ENCODE results near the gene ITGA8. TPM values are rescaled to one million over a fixed set of nuclear protein-coding genes. Genes with fewer than 3 reads are reported as not detected.

ITGA8 gene
- total and polyA plus RNA-seq, 9 donors = 3.5 to 58.0 (median 6.8) TPM

DNA sequence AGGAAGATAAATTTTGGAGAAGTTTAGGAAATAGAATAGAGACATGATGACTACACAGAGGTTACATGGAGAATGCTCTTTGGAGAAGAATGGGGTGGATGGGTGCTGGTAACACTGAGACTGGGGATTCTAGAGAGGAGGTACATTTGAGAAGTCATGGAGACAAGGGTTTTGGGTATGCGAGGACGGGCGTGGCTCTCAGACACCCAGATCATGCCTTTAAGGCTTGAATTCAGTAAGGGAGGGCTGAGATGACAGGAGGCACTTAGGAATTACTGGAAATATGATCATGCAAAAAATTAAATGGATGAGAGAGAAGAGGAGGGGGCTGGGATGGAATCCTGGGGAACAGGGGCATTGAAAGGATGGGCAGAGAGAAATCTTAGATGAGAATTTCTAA lies 168.8 kb downstream of the ITGA8 start:
- H3K27me3 ChIP-seq = no peaks in the 10 kb centered on the region
- peaks cover 0 to 3% of the 10 kb centered on the region in 2 donors for H3K9me3 ChIP-seq
- no peak for DNase-seq
- intact Hi-C loops (cut with DNase I) = no loop called here
- TF ChIP-seq, protein P1, sequence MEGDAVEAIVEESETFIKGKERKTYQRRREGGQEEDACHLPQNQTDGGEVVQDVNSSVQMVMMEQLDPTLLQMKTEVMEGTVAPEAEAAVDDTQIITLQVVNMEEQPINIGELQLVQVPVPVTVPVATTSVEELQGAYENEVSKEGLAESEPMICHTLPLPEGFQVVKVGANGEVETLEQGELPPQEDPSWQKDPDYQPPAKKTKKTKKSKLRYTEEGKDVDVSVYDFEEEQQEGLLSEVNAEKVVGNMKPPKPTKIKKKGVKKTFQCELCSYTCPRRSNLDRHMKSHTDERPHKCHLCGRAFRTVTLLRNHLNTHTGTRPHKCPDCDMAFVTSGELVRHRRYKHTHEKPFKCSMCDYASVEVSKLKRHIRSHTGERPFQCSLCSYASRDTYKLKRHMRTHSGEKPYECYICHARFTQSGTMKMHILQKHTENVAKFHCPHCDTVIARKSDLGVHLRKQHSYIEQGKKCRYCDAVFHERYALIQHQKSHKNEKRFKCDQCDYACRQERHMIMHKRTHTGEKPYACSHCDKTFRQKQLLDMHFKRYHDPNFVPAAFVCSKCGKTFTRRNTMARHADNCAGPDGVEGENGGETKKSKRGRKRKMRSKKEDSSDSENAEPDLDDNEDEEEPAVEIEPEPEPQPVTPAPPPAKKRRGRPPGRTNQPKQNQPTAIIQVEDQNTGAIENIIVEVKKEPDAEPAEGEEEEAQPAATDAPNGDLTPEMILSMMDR (IDR thresholded peaks at IDR 0.05) = no peak
- TF ChIP-seq EP300 (IDR thresholded peaks at IDR 0.05) (no peak), POLR2A (IDR thresholded peaks at IDR 0.05) (no peak)
- H3K36me3 ChIP-seq = no peaks in the 10 kb centered on the region
- H3K27ac ChIP-seq = no peak overlapping the region
- 94 to 96% (median 96%) methylated on average over 3 of the region's 3 CpGs for WGBS, 3 donors
- no peaks in the 10 kb centered on the region for H3K4me1 ChIP-seq (ENCODE audit: insufficient read depth)
- no peak overlapping the region for H3K4me3 ChIP-seq

DNA sequence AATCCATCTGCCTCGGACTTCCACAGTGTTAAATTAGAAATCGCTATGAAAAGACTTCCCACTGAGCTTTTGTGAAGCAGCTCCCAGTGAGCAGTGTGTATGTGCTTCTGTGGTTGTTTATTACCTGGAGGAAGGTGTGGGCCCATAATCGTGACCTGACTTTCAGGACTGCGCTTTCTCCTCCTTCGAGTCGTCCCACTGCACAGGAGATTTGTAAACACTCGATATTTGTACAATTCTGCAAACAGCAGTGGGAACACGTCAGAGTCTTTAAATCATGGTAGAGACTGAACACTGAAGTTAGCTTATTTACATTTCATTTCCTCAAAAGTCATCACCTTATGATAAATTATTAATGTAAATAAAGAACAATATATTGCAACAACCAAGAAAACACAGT lies 171.4 kb downstream of the ITGA8 start:
- no peak for DNase-seq
- Histone ChIP-seq H3K4me3 (no peak overlapping the region), H3K4me1 (ENCODE audit: insufficient read depth) (no peaks in the 10 kb centered on the region), H3K36me3 (no peaks in the 10 kb centered on the region), H3K27me3 (no peaks in the 10 kb centered on the region), H3K9me3 (peaks cover 0 to 3% of the 10 kb centered on the region in 2 donors), H3K27ac (no peak overlapping the region)
- TF ChIP-seq, protein P1 (IDR thresholded peaks at IDR 0.05) = no peak
- TF ChIP-seq EP300 (IDR thresholded peaks at IDR 0.05) (no peak), POLR2A (IDR thresholded peaks at IDR 0.05) (no peak)
- intact Hi-C loops (cut with DNase I) = no loop called here
- WGBS, 3 donors = 75 to 83% (median 75%) methylated on average over 8 of the region's 8 CpGs

DNA sequence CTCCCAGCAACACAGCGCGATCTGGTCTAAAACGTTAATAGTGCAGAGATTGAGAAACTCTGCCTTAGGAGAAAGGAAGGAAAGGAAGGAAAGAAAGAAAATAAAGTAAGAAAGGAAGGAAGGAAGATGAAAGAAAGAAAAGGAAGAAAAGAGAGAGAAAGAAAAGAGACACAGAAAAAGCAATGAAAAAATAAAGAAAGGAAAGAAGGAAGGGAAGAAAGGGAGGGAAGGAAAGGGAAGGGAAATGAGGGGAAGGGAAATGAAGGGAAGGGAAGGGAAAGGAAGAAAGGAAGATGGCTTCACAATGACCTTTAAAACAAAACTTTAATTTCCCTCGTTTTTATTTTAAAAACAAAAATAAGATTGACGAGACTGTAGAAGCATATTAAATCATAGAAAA lies 173.1 kb downstream of the ITGA8 start:
- H3K27me3 ChIP-seq = no peaks in the 10 kb centered on the region
- no peaks in the 10 kb centered on the region for H3K4me1 ChIP-seq (ENCODE audit: insufficient read depth)
- no peak for DNase-seq
- no peak overlapping the region for H3K27ac ChIP-seq
- peaks cover 0 to 3% of the 10 kb centered on the region in 2 donors for H3K9me3 ChIP-seq
- WGBS, 3 donors = 82 to 89% (median 89%) methylated on average over 5 of the region's 5 CpGs
- no peak overlapping the region for H3K4me3 ChIP-seq
- no peaks in the 10 kb centered on the region for H3K36me3 ChIP-seq
- no peak for TF ChIP-seq EP300 (IDR thresholded peaks at IDR 0.05)
- TF ChIP-seq, protein P1 (IDR thresholded peaks at IDR 0.05) = no peak
- TF ChIP-seq POLR2A (IDR thresholded peaks at IDR 0.05) = no peak
- intact Hi-C loops (cut with DNase I) = no loop called here

DNA sequence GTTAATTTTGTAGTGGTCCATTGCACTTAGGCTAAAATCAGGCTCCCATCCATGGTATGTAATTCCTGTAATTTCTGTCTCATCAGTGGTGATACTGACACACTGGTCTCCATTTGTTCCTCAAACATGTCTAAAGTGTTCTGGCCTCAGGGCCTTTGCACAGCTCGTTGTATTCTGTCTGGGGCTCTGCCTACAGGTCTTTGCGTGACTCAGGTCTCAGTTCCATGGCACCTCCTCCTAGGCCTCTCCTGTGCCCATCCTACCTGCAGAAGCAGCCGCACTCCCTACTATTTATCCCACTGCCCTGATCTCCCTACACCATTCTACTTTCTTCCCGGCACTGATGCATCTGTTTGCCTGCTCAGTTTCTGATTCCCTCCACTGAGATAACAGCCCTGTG lies 173.8 kb downstream of the ITGA8 start:
- no peak overlapping the region for H3K27ac ChIP-seq
- DNase-seq = no peak
- no peaks in the 10 kb centered on the region for H3K27me3 ChIP-seq
- H3K4me1 ChIP-seq (ENCODE audit: insufficient read depth) = no peaks in the 10 kb centered on the region
- no peak overlapping the region for H3K4me3 ChIP-seq
- no peaks in the 10 kb centered on the region for H3K36me3 ChIP-seq
- 93 to 97% (median 95%) methylated on average over 4 of the region's 4 CpGs for WGBS, 3 donors
- H3K9me3 ChIP-seq = peaks cover 0 to 3% of the 10 kb centered on the region in 2 donors
- intact Hi-C loops (cut with DNase I) = no loop called here
- TF ChIP-seq EP300 (IDR thresholded peaks at IDR 0.05) = no peak
- TF ChIP-seq, protein P1 (IDR thresholded peaks at IDR 0.05) = no peak
- TF ChIP-seq POLR2A (IDR thresholded peaks at IDR 0.05) = no peak

Data from ovary (tissue), 9 donors.